ENCODE data around the gene PKN1. TPM values are rescaled to one million over a fixed set of nuclear protein-coding genes. Genes with fewer than 3 reads are reported as not detected.
A peak's percentile ranks its signal among the peaks of the same experiment; 100 is the strongest.

PKN1 gene
- total and polyA plus RNA-seq, 9 of the 15 experiments (the other 6 are each of a cell fraction or from before 2014, with no cell fraction given) = 0.30 to 228 (median 77.5) TPM

GRCh38 chr19:14405380-14405757 lies 27.7 kb upstream of the PKN1 start:
- intact Hi-C loops (cut with micrococcal nuclease) (loop anchor here (10.0 kb wide), 1 partner anchor 261 kb away; no protein-coding TSS in a partner anchor), in situ Hi-C loops (cut with MboI) (no loop called here)
- Histone ChIP-seq H3K27me3 (ENCODE audit: control insufficient read depth in 2 of 2, insufficient read depth in 2 of 2, low read length in 2 of 2) (no peaks in the 10 kb centered on the region), H3K9me3 (replicated peaks; ENCODE audit: control insufficient read depth, insufficient read depth, low read depth, low read length) (no peaks in the 10 kb centered on the region), H3K79me2 (ENCODE audit: control insufficient read depth, insufficient read depth, low read length) (no peaks in the 10 kb centered on the region; the same call in 2 of the 3 replicates), H3K36me3 (ENCODE audit: control insufficient read depth, insufficient read depth, low read length) (peaks cover 86% of the 10 kb centered on the region; the same call in 2 of the 3 replicates), H3K4me3 (no peak overlapping the region; the same call in 1 of the 2 replicates), H3K9me1 (ENCODE audit: control insufficient read depth, insufficient read depth, low read length) (peaks cover 4% of the 10 kb centered on the region), H3K4me2 (ENCODE audit: insufficient read depth, low read length) (peak overlapping the region; percentile 60), H3K4me1 (replicated peaks in 1 of 2; ENCODE audit: control insufficient read depth in 2 of 2, insufficient read depth in 2 of 2, low read length in 2 of 2) (peaks cover 7 to 55% of the 10 kb centered on the region in 2 experiments; a peak in 4 of 5 replicates), H4K20me1 (replicated peaks; ENCODE audit: control insufficient read depth, insufficient read depth, low read length) (peaks cover 32% of the 10 kb centered on the region), H3K9ac (ENCODE audit: insufficient read depth in 1 of 2, low read depth in 2 of 2, low read length in 2 of 2) (peak overlapping the region in 1 of 2 experiments; percentile 72; a peak in 2 of 4 replicates), H3K27ac (ENCODE audit: extremely low read depth, low read depth, low read length) (0 out of 3 replicates have a peak overlapping the region, but pooled peaks have one; percentile 25), H2AFZ (ENCODE audit: low read depth, low read length) (no peak overlapping the region)
- CTCF ChIA-PET (ENCODE audit: low intra/inter-chr PET ratio) = interaction anchor here (0.8 kb wide), 2 partner anchors 43 to 269 kb away, joined by 3 read pairs; partner anchors contain the start of gene ASF1B
- WGBS (ENCODE audit: insufficient coverage, low coverage, missing lambda C conversion rate) = 65% methylated on average over 6 of the region's 6 CpGs
- POLR2A ChIA-PET = interaction anchor here (0.6 to 3.7 kb wide), 13 partner anchors 9 to 373 kb away, joined by 3 to 55 read pairs (median 4); partner anchors contain the start of genes ADGRE5 and DDX39A
- ATAC-seq = no peak
- no peak for FAIRE-seq
- peak in 1 of 4 experiments; percentile 22 for DNase-seq (ENCODE audit: extremely low read depth in 1 of 4, low spot score in 3 of 4)
- no TSS peak for BruUV-seq (replicated peaks)
- no peak for TF ChIP-seq NR4A1 (CRISPR knock-in tag; IDR thresholded peaks at IDR 0.05)
- no peak for TF ChIP-seq NR4A1 (tag; IDR thresholded peaks at IDR 0.05)
- TF ChIP-seq ZC3H11A (IDR thresholded peaks at IDR 0.05; ENCODE audit: low read depth, low read length) = no peak
- no peak for TF ChIP-seq CXXC5 (CRISPR knock-in tag; IDR thresholded peaks at IDR 0.05)
- no peak for TF ChIP-seq FOXK2 (conservative IDR thresholded peaks at IDR 0.05 in 1 of 2, IDR thresholded peaks at IDR 0.05 in 1 of 2; ENCODE audit: low read depth in 2 of 2)
- TF ChIP-seq ZNF740 (CRISPR knock-in tag; IDR thresholded peaks at IDR 0.05) = peak; percentile 72; the same call in 1 of the 2 replicates
- no peak for TF ChIP-seq ZNF740 (tag; IDR thresholded peaks at IDR 0.05)
- 0 out of 2 replicates have a peak, but pooled peaks have one; percentile 50 for TF ChIP-seq THRB (CRISPR knock-in tag; conservative IDR thresholded peaks at IDR 0.05)
- no peak for TF ChIP-seq NRF1 (conservative IDR thresholded peaks at IDR 0.05 in 1 of 2, IDR thresholded peaks at IDR 0.05 in 1 of 2)
- TF ChIP-seq PCBP1 (IDR thresholded peaks at IDR 0.05; ENCODE audit: low read depth, low read length, poor library complexity, severe bottlenecking) = no peak
- TF ChIP-seq ZNF592 (IDR thresholded peaks at IDR 0.05) = no peak
- TF ChIP-seq FOXO4 (CRISPR knock-in tag; IDR thresholded peaks at IDR 0.05) = no peak
